Stimulated activated CD8-positive, alpha-beta memory T cell treated with anti-CD3 and anti-CD28 coated beads, Interleukin-7, amount 100 ng/mL, for 48 hours (primary cell): ENCODE measurements around the gene EFCAB12.

Experiments
- DNase-seq, 2 donors: peaks; one replicate each; pipeline ENCODE4 v3.0.0-alpha.2; 2020; ENCODE audit warnings: low read depth in 1 of 2; ENCODE audit errors: extremely low read depth in 1 of 2

The EFCAB12 gene

DNA sequence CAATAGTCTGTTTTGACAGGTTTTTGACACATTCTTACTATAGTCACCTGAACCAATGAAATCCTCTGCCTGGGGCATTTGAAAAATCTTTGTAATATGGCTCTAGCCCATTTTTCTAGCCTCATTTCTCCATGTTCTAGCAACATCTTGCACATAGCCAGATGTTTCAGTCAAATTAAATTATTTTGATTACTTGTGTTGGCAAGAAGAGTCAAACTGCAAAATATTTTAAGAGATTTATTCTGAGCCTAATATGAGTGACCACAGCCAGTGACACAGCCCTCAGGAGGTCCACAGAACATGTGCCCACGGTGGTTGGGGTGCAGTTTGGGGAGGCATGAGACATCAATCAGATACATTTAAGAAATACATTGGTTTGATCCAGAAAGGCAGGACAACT, 18.5 kb upstream of the EFCAB12 start:
- no peak for DNase-seq

DNA sequence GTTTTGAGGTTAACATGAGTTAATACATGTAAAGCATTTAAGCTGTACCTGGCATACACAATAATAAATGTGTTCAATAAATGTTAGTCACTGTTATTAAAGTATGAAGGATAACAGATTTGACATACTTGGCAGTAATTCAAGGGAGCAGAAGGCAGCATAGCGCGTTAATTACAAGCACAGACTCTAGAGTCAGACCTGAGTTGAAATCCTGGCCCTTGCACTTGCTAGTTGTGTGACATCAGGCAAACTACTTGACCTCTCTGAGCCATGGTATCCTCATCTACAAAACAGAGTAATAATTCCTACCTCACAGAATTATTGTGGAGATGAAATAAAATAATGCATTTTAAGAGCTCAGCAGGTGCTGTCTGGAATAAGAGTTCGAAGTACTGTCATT, 17.0 kb upstream of the EFCAB12 start:
- no peak for DNase-seq

DNA sequence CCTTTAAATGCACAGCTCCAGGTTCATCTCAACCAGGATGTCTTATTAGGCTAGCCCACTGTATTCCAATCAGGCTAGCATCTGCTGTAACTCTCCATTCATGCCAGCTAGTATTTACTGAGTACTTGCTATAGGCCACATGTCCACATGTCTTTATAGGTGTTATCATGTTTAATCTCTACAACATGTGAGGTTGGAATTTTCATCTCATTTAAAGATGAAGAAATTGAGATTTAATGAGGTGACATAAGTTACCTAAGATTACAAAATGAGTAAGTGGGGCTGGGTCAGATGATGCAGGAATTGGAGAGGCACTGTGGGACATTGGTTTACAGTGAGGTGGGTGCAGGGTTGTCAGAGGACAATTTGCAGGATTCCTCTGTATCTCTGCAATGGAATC, 14.5 kb upstream of the EFCAB12 start:
- DNase-seq = no peak

DNA sequence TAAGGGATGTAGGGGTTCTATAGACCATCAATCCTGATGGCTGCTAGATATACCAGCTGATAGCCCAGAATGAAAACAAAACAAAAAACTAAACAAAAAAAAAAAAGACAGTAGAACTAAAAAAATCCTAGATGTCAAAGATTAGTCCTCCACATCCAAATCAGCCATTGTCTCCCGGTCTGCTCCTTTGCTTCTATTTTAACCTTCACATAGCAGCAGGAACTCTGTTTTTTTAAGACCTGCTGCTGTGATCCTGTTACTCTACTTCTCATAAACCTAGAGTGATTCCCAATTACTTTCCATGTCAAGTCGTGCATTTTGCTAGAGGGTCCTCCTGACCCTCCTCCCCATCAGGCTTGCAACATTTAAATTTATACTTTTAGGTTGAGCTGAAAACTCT, 14.1 kb upstream of the EFCAB12 start:
- no peak for DNase-seq

DNA sequence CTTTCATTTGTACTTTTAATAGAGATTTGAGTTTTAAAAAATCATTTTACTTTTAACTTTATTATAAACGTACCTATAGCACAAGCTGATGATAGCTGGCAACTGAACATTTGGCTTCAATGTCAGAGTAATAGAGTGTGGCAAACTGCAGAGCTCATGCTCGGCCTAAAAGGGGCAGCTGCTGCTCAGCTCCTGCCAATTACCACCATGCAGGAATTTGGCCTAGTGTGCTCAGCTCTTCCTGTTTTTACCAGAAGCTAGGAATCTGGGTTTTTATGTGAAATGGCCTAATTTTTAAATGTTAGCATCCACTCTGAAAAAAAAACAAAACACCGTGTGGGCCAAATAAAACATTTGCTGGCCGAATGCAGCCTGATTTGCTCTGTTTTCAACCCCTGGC, 13.3 kb upstream of the EFCAB12 start:
- DNase-seq = no peak

DNA sequence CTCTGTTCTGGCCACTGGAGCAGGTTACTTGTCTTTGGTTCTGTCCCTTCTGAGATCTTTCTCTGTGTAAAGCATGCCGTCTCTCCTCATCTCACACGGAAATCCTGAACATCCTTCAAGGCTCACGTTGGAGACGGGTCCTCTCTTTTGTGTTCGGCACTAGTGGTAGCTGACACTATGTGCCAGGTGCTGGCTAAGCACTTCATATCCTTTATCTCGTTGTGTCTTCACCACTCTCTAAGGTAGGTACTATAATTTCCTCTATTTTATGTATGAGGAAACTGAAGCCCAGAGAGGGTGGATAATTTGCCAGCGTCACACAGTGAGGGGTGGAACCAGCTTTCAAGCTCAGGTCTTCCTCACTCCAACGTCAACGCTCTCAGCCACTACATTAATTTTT, 12.8 kb upstream of the EFCAB12 start:
- DNase-seq = no peak

DNA sequence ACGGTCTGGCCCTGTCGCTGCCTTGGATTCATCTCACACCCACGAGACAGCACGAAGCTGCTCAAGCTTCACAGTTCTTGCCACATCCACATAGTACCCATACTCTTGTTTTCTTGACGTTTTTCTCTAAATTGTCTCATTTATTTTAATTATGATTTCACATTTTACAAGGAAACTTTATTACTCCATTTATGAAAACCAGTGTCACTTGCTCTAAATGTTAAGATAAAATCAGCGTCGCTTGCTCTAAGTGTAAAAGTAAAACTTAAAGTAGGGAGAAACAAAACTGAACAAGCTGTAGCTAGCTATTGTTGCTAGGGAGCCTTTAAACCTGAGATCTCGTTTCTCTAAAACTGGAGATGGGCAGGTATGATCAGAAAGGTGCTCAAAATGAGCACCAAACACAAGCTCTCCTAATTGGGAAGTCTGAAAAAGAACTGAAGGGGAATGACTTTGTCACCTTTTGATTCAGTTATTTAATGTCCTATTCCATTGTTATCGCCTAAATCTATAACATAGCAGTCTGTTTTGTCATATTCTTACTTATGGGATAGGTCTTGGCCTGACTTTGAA, 12.3 kb upstream of the EFCAB12 start:
- no peak for DNase-seq

DNA sequence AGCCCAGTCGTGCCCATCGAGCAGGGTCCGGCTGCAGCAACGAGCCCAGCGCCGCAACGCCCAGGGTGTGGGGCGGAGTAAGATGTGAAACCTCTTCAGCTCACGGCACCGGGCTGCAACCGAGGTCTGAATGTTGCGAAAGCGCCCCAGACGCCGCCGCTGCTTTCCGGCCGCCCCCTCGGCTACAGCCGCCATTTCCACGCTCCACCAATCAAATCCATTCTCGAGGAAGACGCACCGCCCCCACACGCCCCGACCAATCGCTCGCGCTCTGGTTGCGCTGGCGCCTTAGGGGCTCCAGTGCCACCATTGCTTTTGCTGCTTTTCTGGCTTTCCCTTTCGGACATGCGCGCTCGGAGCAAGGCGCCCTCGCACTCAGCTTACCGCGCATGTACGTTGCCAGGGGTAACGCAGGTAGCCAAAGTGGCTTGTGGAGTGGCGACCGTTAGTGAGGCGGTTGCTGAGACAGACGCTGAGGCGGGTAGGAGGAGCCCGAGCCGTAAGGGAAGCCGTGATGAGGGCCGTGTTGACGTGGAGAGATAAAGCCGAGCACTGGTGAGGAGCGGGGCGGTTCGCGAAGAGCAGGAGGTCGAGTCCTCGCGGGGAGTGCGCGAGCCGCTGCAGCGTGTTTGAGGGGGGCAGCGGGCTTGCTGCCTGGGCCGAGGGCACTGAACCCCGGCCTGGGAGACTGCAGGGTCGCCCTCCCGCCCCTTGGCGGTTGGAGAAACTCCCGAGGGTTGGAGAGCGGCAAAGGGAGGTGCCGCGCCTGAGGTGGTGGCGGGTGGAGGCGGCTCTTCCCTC, 11.6 kb upstream of the EFCAB12 start, which contains the start of the genes IFT122 and MBD4:
TSS of gene IFT122 (plus strand) at position 408 of the 801 bp plus-strand sequence. CDS start at position 515, 107 bp downstream.
TSS of gene MBD4 (minus strand) at position 132 of the 801 bp plus-strand sequence. CDS start at position 17, 115 bp downstream.
- peak; percentile 97 to 99 for DNase-seq

DNA sequence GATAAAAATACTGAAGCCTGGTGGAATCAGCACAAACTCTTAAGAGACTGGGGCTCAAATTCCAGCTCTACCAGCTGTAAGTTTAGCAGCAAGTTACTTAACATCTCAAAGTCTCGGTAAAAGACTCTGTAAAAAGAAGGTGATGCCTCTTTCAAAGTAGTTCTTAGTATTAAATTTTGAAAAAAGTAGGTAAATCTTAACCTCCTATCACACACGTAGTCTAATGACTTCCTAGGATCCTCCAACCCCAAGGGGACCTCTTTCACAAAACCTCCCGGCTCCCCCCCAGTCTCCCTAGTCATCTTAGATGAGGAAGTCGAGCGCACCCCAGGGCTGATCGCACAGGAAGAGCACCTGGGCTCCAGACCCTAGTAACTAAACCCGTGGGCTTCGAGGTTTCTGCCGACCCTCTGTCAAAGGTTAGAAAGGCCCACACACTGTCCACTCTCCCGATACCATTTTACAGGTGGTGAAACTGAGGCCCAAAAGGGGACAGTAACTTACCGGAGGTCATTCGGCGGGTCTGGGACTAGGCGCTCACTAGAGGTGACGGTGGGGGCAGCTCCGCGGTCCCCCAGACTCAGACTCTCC, 10.9 kb upstream of the EFCAB12 start:
- DNase-seq = peak in 1 of 2 donors; percentile 10

DNA sequence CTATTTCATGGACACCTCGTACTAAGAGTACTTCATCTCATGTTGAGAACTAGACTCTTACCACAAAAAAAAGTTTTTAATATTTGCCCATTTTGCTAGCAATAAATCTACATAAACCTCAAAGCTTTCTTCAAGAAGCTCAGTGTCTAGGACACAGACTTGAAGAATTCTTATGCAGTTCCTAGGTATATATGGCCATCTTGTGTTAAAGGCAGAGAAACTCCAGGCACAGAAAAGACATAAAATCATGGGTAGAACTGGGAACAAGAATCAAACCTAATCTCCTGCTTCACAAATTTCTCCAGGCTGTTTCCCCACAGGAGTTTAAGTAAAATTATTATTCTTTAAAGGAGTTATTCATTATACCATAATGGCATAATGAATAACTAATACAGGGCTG, 6.9 kb upstream of the EFCAB12 start:
- DNase-seq = no peak

DNA sequence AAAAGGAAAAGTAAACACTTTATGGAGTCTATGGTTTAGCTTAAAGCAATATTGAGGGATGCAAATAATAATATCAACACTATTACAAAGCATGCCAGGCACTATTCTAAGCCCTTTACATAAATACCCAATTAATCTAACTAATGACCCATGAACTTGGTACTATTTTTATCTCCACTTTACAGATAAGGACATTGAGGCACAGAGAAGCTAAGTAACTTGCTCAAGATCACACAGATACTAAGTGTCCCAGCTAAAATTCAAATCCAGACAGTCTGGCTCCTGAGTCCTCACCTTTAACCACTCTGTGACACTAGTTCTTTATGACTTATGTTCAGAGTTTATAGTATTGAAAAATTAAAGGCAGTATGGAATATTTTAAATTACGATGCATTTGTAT, 5.7 kb upstream of the EFCAB12 start:
- no peak for DNase-seq

DNA sequence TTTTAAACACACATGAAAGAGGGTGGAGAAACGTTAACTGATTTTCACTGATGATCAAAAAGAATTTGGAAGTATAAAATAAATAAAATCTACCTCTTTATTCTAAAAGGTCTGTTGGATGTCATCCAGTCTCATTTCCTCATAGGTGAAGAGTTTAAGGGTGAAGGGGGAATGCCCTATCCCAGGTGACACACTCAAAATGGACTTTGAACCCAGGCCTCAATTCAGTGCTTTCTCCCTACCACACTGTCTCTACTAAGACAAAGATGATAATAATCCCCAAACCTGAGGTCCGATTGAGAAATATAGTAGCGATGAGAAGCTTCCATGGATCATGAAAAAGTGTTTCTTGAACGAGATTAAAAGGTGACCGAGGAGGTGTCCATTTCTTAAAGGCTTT, 5.1 kb upstream of the EFCAB12 start:
- no peak for DNase-seq

DNA sequence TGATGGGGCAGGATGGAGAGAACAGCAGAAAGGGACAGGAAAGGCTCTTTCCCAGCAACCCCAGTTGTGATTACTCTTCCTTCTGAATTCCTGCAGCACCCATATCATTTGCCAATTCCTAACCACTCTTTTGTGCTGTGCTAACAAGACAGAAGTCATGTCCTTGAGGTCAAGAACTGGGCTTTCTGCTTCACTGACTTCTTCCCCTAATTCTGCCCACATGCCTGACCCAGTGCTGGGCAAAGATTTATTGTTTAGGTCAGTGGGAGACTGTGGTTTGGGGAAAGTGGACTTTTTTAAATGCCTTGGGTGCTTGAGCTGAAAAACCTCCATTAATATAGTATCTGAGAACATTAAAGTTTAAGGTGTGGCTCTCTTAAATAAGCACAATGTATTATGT, 4.2 kb upstream of the EFCAB12 start:
- DNase-seq = no peak

DNA sequence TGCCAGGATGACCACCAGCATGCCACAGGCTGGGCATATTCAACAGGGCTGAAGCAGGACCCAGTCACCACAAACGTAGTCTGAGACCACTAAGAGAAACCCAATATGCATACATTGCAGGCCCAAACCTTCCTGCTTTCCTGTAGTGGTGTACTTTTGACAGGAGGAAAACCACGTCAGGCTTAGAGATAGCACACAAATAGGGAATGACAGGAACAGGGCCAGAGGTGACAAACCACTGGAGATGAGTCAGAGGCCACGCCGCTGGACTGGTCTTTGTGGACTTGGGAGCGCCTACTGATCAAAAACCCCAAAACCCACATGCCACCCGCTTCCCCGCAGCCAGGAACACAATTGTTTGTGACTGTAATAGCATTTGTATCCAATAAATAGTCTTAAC, 3.6 kb upstream of the EFCAB12 start:
- DNase-seq = no peak

DNA sequence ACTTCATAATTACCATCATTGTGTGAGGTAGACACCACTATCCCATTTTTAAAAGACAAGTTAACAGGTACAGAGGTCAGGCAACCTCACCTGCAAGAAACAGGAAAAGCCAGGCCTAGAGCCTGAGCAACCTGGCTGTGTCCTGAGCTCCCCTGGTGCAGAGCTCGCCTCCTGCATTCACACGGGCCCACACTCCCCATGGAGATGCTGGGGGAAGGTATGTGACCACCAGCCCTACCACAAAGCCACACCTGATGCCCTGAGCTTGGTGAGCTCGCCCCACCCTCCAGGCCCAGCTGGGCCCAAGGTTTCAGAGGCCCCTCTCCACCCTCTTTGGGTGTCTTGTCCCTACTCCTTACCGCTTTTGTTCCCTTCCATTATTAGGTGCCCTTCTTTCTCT, 1.2 kb upstream of the EFCAB12 start:
- DNase-seq = no peak

DNA sequence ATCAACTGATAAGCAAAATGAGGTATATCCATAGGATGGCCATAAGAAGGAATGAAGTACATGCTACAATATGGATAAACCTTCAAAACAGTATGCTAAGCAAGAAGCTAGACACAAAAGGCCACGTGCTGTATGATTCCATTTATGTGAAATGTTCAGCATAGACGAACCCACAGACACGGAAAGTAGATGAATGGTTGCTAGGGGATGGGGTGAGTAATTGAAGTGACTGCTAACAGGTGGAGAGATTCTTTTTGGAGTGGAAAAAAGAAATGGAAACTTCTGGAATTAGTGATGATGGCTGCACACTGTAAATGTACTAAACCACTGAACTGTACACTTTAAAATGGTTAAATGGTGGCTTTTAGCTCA, 630 bp upstream of the EFCAB12 start:
- DNase-seq = no peak

DNA sequence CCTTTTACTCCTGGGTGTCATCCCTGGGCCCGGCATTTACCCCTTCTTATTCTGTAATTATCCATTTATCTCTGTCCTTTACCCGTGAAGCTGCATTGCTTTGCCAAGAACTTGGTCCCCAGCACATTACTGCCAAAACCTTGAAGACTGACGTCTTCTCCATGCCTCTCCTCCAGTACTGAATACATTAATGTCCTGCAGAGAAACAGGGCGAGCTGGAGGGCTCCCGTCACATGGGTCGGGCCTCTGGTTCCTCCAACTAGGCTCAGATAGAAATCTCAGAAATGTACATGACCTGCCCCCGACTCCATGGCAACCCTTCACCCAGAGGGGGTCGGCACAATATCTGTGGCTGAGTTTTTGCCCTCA, 445 bp downstream of the EFCAB12 start:
- DNase-seq = no peak

DNA sequence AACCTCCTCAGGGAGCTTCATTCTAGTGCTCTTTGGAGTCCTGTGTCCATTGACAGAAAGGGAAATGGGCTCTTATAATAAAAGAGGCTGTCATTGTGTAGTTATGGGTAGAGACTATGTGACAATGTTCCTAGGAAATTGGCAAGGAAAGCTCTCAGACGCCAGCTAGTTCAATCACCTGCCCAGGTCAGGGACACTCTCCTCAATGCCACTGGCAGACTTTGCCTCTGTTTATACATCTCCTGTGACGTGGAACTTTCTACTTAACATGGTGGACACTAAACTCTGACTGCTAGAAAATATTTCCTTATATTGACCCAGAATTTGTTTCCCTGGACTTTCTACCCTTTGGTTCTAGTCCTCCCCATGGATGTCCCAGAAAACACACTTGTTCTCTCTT, 2.8 kb downstream of the EFCAB12 start:
- no peak for DNase-seq

DNA sequence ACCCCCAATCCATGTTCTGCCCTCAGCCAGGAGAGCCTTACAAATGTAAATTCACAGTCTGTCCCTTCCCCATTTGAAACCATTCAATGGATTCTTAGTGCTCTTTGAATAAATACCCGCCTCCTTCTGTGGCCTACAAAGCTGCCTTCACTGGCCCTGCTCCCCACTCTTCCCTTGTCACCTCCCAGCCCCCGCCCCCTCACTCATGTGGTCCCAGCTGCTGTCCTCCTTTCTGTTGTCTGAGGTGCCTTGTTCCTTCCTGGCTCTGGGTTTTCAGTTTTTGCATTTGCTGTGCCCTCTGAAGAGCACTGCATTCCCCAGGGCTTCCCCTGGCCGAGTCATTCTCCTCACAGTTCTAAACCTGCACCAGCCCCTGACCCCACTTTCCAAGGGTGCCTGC, 3.2 kb downstream of the EFCAB12 start:
- DNase-seq = no peak

DNA sequence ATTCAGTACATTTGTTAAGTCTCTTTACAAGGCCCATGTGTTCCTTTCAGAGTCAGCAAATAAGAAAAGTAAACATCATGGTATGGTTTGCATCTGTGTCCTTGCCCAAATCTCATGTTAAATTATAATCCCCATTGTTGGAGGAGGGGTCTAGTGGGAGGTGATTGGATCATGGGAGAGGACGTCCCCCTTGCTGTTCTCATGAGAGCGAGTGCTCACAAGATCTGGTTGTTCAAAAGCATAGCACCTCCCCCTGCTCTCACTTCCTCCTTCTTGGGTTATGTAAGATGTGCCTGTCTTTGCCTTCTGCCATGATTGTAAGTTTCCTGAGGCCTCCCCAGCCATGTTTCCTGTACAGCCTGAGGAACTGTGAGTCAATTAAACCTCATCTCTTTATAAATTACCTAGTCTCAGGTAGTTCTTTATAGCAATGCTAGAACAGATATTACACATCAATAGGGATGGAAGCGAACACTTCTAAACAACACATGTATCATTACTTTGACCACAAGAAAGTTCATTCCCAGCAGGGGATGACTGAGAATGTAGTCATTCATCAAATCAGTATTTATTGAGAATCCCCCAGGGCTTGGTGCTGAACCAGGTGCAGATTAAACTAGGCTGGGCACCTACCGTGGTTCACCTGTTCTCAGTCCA, 4.1 kb downstream of the EFCAB12 start:
- no peak for DNase-seq

DNA sequence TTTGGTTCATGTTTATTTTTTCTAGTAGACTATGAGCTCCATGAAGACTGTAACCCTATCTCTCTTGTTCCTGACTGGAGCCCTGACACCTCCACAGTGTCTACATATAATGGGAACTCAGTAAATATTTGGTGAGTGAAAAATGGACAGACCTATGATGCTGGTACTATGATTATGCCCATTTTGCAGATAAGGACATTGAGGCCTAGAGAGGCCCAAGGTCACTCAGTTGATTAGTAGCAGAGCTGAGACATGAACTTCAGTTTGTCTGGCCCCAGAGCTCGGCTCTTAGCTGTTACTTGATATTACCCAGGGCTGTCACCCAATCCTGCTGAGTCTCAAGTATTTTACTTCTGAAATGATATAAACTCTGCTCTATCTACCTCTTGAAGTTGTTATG, 5.5 kb downstream of the EFCAB12 start:
- no peak for DNase-seq
